Activated T-helper 17 cell treated with anti-CD3 and anti-CD28 coated beads, Interleukin-2, amount 50 U/mL, for 72 hours (primary cell): ENCODE results near the gene MALRD1. TPM values are rescaled to one million over a fixed set of nuclear protein-coding genes. Genes with fewer than 3 reads are reported as not detected.

ENCODE experiments used
- ATAC-seq: fragments of 150-1000 bp; cut with Tn5 transposase; replicated peaks from 2 replicates; pipeline ENCODE4 v1.10.0; 2021; ENCODE audit warnings: mild to moderate bottlenecking, moderate library complexity
- H3K27ac Mint-ChIP-seq: one replicate; pipeline ENCODE4 v1.8.0; 2022; ENCODE audit warnings: mixed read lengths
- H3K27me3 Mint-ChIP-seq: one replicate; pipeline ENCODE4 v1.8.0; 2022; ENCODE audit warnings: mixed read lengths
- H3K36me3 Mint-ChIP-seq: one replicate; pipeline ENCODE4 v1.8.0; 2022; ENCODE audit warnings: low read depth, mild to moderate bottlenecking, mixed read lengths
- H3K4me1 Mint-ChIP-seq: one replicate; pipeline ENCODE4 v1.8.0; 2022; ENCODE audit warnings: mixed read lengths
- H3K4me3 Mint-ChIP-seq: one replicate; pipeline ENCODE4 v1.8.0; 2022; ENCODE audit warnings: mild to moderate bottlenecking, mixed read lengths
- H3K9me3 Mint-ChIP-seq: one replicate; pipeline ENCODE4 v1.8.0; 2022; ENCODE audit warnings: mixed read lengths
- total RNA-seq, 2 donors: library from RNA; stranded (reverse); gene quantifications; one replicate each; pipeline ENCODE4 v1.2.3, GENCODE V29; 2022

The MALRD1 gene
- total RNA-seq, 2 donors from 2014 or later, result not detected

- Mint-ChIP-seq H3K4me1 (no peaks in the 10 kb centered on the region), H3K9me3 (peaks cover 4% of the 10 kb centered on the region)
- ATAC-seq, result no peak
Observed at GRCh38 chr10:19546224-19546623, 497.6 kb downstream of the MALRD1 start.

DNA sequence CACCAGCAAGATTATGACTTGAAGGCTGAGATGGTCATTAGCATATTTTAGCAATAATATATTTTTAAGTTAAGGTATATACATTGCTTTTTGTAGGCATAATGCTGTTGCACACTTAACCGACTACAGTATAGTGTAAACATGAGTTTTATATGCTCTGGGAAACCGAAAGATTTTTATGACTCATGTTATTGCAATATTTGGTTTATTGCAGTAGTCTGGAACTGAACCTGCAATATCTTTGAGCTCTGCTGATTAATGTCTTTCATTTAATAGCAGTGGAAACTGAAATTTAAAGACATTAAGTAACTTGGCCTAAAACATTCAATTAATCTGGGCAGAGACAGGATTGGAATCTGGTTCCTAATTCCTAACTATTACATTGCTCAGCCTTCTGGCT is 500.9 kb downstream of the MALRD1 start:
- no peak overlapping the region for H3K27ac Mint-ChIP-seq
- H3K27me3 Mint-ChIP-seq, result no peaks in the 10 kb centered on the region
- ATAC-seq, result no peak

More at GRCh38 chr10:19546224-19546623, 497.6 kb downstream of the MALRD1 start:
- no peaks in the 10 kb centered on the region for H3K36me3 Mint-ChIP-seq
- no peak overlapping the region for H3K4me3 Mint-ChIP-seq
- no peak overlapping the region for H3K27ac Mint-ChIP-seq
- H3K27me3 Mint-ChIP-seq, result no peaks in the 10 kb centered on the region

DNA sequence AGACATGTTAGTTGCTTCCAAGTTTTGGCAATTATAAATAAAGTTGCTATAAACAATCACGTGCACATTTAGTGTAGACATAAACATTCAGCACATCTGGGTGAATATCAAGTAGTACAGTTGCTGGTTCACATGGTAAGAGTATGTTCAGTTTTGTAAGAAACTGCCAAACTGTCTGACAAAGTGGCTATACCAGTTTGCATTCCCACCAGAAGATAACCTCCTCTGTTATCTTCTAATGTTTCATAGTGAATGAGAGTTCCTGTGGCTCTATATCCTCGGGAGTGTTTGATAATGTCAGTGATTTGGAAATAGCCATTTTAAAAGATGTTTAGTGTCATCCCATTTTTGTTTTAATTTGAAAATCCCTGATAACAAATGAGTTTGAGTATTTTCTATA is 508.1 kb downstream of the MALRD1 start:
- no peak for ATAC-seq
- no peaks in the 10 kb centered on the region for H3K27me3 Mint-ChIP-seq
- no peaks in the 10 kb centered on the region for H3K4me1 Mint-ChIP-seq
- H3K9me3 Mint-ChIP-seq, result peaks cover 5% of the 10 kb centered on the region
- no peak overlapping the region for H3K4me3 Mint-ChIP-seq
- H3K27ac Mint-ChIP-seq, result no peak overlapping the region
- H3K36me3 Mint-ChIP-seq, result no peaks in the 10 kb centered on the region

More for the DNA sequence above, 500.9 kb downstream of the MALRD1 start:
- Mint-ChIP-seq H3K36me3 (no peaks in the 10 kb centered on the region), H3K4me1 (no peaks in the 10 kb centered on the region), H3K4me3 (no peak overlapping the region), H3K9me3 (peaks cover 8% of the 10 kb centered on the region)

GRCh38 chr10:19561181-19561580 is 512.6 kb downstream of the MALRD1 start:
- Mint-ChIP-seq H3K27me3 (no peaks in the 10 kb centered on the region), H3K4me1 (no peaks in the 10 kb centered on the region), H3K36me3 (no peaks in the 10 kb centered on the region), H3K27ac (no peak overlapping the region), H3K4me3 (no peak overlapping the region), H3K9me3 (peaks cover 9% of the 10 kb centered on the region)
- ATAC-seq, result no peak

DNA sequence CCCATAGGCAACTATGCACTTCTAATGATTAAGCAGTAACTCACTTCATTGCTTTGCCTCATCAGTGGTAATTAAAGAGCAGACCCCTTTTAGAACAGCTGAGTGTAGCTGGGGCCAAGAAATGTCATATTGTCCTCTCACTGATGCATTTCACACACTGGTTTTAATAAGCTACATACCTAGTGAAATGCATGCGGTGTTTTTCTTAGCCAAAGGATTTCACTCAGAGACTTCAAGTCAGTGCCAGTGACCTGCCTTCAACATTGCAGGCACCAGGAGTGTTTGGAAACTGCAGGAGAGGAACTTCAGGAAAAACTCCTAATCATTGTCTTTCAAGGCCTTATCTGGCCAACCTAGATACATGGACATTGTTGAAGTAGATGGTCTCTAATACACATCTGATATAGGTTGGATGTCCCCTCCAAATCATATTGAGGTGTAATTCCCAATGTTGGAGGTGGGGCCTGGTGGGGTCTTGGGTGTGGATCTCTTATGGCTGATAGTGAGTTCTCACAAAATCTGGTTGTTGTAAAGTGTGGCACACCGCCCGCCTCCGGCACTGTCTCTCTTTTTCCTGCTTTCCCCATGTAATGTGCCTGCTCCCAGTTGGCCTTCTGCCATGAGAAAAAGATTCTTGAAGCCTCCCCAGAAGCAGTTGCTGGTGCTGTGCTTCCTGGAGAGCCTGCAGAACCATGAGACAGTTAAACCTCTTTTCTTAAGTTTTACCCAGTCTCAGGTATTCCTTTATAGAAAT is 515.0 kb downstream of the MALRD1 start:
- no peaks in the 10 kb centered on the region for H3K4me1 Mint-ChIP-seq
- no peak overlapping the region for H3K4me3 Mint-ChIP-seq
- ATAC-seq, result no peak
- H3K9me3 Mint-ChIP-seq, result peaks cover 9% of the 10 kb centered on the region
- no peaks in the 10 kb centered on the region for H3K36me3 Mint-ChIP-seq
- no peaks in the 10 kb centered on the region for H3K27me3 Mint-ChIP-seq
- H3K27ac Mint-ChIP-seq, result no peak overlapping the region

DNA sequence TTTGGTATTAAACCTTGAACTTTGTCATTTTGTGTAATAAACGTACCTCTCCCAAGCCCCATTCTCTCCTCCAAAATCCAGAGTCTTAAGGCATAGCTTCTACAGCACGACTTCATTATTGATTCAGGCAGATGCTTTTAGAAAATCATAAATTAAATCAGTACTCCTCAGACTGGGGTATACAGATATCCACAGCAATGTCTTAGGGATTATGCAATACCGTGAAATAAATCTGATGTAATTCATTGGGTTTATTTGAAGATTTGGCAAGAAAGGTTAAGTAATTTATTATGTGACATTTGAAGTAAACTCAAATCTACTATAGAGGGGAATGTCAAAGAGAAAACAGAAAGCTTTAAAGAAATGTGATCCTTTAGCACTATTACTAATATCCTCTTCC is 521.5 kb downstream of the MALRD1 start:
- ATAC-seq, result no peak
- H3K27ac Mint-ChIP-seq, result no peak overlapping the region
- H3K4me1 Mint-ChIP-seq, result no peaks in the 10 kb centered on the region
- H3K4me3 Mint-ChIP-seq, result no peak overlapping the region
- H3K9me3 Mint-ChIP-seq, result peaks cover 5% of the 10 kb centered on the region
- no peaks in the 10 kb centered on the region for H3K27me3 Mint-ChIP-seq
- H3K36me3 Mint-ChIP-seq, result no peaks in the 10 kb centered on the region

- no peak overlapping the region for H3K27ac Mint-ChIP-seq
- ATAC-seq, result no peak
- no peaks in the 10 kb centered on the region for H3K36me3 Mint-ChIP-seq
- H3K4me1 Mint-ChIP-seq, result no peaks in the 10 kb centered on the region
- H3K27me3 Mint-ChIP-seq, result no peaks in the 10 kb centered on the region
- no peak overlapping the region for H3K4me3 Mint-ChIP-seq
- peaks cover 9% of the 10 kb centered on the region for H3K9me3 Mint-ChIP-seq
Observed at GRCh38 chr10:19570991-19571390, 522.4 kb downstream of the MALRD1 start.

DNA sequence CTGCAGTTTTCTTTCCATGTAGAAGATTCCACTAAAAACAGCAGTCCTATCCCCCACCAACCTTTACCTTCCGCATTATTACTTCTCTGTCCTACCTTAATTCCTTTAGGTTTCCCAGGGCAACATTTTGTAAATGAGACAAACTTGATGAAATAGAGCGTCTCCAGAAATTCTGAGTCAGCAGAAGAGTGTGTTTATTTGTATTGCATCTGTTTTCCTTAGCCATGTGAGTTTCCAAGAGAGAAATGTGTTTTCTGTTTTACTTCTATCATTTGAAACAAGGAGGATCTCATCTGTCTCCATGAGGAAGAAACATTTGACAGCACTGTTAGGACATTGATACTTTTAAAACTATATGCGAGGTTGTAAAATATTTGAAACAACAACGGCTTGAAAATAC is 523.5 kb downstream of the MALRD1 start:
- Mint-ChIP-seq H3K4me3 (no peak overlapping the region), H3K9me3 (peaks cover 9% of the 10 kb centered on the region), H3K4me1 (no peaks in the 10 kb centered on the region), H3K36me3 (no peaks in the 10 kb centered on the region), H3K27ac (no peak overlapping the region), H3K27me3 (no peaks in the 10 kb centered on the region)
- ATAC-seq, result no peak

DNA sequence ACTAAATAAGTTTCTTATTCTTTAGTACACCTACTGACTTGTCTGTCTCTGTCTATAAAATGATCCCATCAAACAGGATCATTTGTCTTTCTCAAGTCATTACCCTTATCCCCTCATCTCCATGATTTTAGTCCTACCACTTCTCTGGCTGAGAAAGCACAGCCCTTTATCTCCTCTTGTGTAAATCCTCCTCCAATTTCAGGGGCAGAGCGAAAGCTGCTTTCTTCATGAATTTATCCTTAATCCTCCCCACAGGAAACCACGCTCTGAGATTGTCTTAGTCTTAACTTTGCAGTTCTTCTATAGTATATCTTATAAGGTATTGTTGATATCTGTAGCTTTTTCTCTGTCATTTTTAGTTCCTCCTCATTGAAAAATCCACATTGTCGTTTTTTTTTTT is 528.0 kb downstream of the MALRD1 start:
- Mint-ChIP-seq H3K4me3 (no peak overlapping the region), H3K9me3 (peaks cover 17% of the 10 kb centered on the region), H3K27ac (no peak overlapping the region), H3K4me1 (no peaks in the 10 kb centered on the region), H3K36me3 (no peaks in the 10 kb centered on the region), H3K27me3 (no peaks in the 10 kb centered on the region)
- ATAC-seq, result no peak

DNA sequence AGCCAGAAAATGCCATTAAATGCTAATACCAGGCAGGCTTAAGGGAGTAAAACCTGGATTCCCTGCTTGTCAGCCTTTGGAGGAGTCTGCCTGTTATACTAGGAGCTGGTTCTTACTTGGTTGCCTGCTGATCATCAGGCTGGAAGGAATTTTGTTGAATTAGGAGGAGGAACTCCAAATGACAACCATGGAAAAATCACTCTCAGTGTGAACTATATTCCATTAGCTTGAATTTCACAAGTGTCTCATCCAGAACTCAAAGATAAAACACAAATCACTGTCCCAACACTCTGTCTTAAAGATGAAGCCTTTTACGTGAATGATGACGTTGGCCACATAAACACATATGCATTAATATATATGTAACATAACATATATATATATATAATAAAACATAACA is 528.8 kb downstream of the MALRD1 start:
- H3K27me3 Mint-ChIP-seq, result no peaks in the 10 kb centered on the region
- H3K27ac Mint-ChIP-seq, result no peak overlapping the region
- no peaks in the 10 kb centered on the region for H3K36me3 Mint-ChIP-seq
- no peaks in the 10 kb centered on the region for H3K4me1 Mint-ChIP-seq
- ATAC-seq, result no peak
- peaks cover 13% of the 10 kb centered on the region for H3K9me3 Mint-ChIP-seq
- no peak overlapping the region for H3K4me3 Mint-ChIP-seq

DNA sequence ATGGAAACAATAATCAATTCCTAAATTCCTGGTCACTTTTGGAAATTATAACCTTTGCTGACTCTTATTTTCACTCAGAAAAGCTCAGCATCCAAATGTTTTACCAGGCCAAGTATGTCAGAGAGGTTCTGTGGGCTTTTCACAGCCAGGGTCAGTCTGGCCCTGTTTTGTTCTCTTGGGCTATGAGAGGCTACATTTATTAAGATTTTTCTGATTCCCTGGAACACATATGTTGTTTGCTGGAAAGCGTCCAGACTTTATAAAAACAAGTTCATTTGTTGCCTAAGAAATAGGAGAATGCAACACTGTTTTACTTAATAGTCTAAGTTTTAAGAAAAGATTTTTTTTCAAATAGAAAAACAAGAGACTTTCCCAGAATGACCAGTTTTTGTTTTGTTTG is 529.2 kb downstream of the MALRD1 start:
- Mint-ChIP-seq H3K4me3 (no peak overlapping the region), H3K27ac (no peak overlapping the region), H3K4me1 (no peaks in the 10 kb centered on the region), H3K9me3 (peaks cover 13% of the 10 kb centered on the region), H3K36me3 (no peaks in the 10 kb centered on the region), H3K27me3 (no peaks in the 10 kb centered on the region)
- ATAC-seq, result no peak

DNA sequence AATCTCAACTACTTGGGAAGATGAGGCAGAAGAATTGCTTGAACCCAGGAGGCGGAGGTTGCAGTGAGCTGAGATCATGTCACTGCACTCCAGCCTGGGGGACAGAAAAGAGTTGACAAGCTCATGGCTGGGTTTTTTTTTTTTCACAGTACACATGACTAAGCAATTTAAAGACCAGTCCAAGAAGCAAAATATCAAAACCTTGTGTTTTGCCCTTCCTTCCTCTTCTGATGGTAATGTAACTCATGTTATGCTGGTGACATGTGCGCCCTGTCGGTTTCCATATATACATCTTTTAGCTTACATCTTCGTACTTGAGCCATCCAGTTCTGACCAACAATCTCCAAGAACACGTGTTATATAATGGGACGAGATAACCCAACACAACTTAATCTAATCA is 530.0 kb downstream of the MALRD1 start:
- Mint-ChIP-seq H3K27me3 (no peaks in the 10 kb centered on the region), H3K27ac (no peak overlapping the region), H3K9me3 (peaks cover 13% of the 10 kb centered on the region), H3K4me1 (no peaks in the 10 kb centered on the region), H3K36me3 (no peaks in the 10 kb centered on the region), H3K4me3 (no peak overlapping the region)
- no peak for ATAC-seq

DNA sequence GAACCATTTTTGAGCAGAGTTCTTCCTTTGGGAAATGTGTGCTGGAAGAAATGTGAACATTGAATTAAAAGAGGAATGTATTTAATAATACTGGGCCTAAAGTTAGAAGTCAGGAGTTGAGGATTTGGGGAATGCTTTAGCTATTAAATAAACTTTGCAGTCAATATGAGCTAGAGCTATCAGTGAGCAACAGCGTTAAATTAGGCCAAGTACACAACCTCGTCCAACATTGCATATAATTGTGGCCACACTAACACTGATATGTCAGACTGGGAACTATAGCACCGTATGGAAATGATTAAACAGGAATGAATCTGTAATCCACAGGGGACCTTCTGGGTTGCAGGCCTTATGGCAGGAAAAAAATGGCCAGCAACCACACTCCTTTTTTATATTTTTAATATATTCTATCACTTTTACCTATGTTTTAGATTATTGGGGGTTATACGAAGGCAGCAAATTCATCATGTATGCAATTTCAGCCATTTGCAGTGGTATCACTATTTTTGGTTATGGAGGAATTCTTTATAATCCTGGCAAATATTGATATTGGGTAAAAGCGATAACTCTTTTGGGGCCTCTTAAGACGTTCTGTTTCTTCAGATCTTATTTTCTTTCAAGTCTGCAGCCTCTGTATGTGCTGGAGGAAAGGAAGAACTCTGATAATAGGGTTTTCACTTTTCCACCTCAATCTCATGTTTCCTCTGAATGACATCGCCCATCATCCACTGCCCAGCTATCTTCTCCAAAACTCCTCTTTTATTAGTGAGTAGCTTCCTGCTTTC is 531.4 kb downstream of the MALRD1 start:
- no peaks in the 10 kb centered on the region for H3K36me3 Mint-ChIP-seq
- no peaks in the 10 kb centered on the region for H3K27me3 Mint-ChIP-seq
- H3K4me1 Mint-ChIP-seq, result no peaks in the 10 kb centered on the region
- H3K4me3 Mint-ChIP-seq, result no peak overlapping the region
- H3K9me3 Mint-ChIP-seq, result peaks cover 13% of the 10 kb centered on the region
- H3K27ac Mint-ChIP-seq, result no peak overlapping the region
- ATAC-seq, result no peak

DNA sequence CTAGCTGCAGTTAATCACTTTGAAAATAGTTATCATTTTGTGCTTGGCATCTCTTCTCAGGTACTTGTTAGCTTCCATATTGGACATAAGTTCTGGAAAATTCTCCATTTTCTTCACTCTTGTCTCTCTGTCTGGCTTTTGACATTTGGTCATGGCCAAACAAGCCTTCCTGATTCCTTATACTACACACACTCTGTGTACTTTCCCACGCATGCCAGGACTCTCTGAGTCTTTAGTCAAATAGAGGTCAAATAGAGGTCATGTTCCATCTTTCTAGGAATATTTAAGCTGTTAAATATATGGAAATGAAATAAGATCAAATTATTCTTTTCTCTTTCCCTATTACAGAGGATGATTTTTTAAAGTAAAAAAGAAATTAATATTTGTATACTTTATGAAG is 532.1 kb downstream of the MALRD1 start:
- Mint-ChIP-seq H3K27ac (no peak overlapping the region), H3K36me3 (no peaks in the 10 kb centered on the region), H3K4me1 (no peaks in the 10 kb centered on the region), H3K27me3 (no peaks in the 10 kb centered on the region), H3K9me3 (peaks cover 15% of the 10 kb centered on the region), H3K4me3 (no peak overlapping the region)
- ATAC-seq, result no peak

- no peak overlapping the region for H3K27ac Mint-ChIP-seq
- H3K27me3 Mint-ChIP-seq, result no peaks in the 10 kb centered on the region
- peaks cover 10% of the 10 kb centered on the region for H3K9me3 Mint-ChIP-seq
- no peak for ATAC-seq
- no peaks in the 10 kb centered on the region for H3K4me1 Mint-ChIP-seq
- H3K4me3 Mint-ChIP-seq, result no peak overlapping the region
- H3K36me3 Mint-ChIP-seq, result no peaks in the 10 kb centered on the region
Observed at GRCh38 chr10:19588608-19589007, 540.0 kb downstream of the MALRD1 start.
